NCI-H446 treated with DMSO at 0.1 percent for 48 hours (cell line): ENCODE measurements around the gene LTA4H.

ENCODE experiments used
- DNase-seq: peaks from one replicate; lab custom pipeline; 2025; lab: John Stamatoyannopoulos, UW

The LTA4H gene

DNA sequence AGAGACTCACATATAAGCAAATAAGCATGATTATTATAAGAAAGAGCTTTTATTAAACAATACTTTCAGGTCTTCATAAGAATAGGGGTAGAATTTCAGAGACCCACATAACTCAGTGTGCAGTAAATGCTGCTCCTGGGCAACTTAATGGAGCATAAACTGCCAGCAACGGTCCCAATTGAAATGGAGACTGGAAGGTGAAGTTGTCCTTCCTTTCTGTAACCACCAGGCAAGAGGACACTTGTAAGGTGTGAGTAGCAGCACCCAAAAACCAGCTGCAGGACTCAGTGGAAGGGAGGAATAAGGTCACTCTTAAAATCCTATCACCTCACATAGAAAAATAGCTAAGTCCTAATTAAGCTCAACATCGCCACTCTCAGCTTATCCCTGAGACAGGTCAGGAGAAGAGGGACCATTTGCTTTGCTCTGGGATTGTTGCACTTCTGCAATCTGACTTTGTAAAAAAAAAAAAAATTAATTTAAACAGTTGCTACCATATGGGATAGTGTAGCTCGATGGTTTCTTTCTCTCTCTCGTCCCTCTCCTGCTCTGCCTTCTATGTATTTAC lies 22.7 kb upstream of the LTA4H start:
- no peak for DNase-seq

DNA sequence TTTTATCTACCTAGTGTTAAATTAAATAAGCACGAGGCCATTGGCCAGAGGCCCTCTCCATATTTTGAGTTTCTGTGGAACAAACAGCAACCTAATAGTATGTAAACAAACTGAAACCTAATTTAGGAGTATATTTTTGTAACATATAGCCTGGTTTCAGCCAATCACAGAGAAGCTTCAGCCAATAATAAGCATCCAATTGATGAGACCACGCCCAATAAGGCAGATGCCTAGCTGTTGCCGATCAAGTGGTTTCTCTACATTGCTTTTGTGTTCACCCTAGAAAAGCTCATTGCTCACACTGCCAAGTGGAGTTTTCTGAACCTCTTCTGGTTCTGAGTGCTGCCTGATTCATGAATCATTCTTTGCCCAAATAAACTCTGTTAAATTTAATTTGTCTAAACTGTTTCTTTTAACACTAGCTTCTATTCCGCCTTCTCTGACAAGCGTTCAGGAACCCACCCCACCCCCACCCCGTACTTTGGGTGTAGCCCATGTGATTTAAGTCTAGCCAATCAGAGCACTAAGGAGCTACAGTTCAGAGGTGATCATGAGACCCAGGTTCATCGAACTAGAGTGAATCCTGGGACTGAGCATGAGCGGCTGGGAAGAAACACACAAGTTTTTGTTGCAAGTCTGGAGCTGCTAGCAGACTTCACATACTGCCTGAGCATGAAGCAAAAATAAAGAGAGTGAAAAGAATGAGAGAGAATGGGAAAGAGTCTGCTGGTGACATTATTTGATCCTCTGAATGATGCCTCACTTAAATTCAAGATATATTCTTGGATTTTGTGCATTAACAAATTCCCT lies 21.5 kb upstream of the LTA4H start:
- no peak for DNase-seq

DNA sequence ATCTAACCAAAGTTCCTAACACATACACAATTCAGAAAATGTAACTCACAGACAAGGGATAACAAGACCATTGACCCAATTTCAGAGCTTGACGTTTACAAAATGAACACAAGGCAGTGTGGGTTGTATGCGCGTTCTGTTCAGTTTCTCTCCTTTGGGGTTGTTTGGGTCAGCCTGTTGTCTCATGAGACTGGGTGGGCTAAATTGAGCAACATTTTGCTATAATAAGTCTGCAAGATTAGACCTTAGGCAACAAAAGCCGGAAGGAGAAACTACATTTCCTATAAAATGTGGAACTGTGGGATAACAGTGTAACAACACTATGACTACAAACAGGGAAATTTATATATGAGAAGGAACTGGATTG lies 18.8 kb upstream of the LTA4H start:
- no peak for DNase-seq

DNA sequence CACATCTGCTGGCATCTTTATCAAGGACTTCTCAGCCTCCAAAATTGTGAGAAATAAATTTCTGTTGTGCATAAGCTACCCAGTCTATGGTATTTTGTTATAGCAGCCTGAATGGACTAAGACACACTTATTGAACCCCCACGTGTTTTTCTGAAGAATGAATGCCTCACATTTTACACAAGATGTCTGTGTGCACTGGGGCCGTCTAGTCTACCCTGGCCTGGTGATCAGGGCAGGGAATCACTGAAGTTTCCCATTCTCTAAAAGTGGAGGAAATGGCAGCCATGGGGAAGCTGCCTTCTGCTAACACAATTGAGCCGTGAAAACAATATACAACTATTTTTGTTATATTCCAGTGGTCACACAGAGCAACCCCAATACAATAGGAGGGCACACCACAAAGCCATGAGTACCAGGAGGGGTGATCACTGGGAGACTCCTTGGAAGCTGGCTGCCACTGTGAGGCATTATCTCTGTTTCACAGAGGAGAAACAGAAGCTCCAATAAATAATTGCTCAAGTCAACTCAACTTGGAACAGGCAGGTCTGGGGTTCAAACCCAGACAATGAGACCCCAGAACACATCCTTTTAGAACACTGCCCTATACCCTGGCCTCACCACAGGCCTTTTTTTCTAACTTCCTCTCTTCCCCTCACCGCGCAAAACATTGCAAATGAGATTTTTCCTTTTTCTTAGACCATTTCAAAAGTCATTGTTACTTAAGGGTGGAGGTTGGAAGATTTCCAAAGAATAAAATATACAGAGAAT lies 18.3 kb upstream of the LTA4H start:
- no peak for DNase-seq

DNA sequence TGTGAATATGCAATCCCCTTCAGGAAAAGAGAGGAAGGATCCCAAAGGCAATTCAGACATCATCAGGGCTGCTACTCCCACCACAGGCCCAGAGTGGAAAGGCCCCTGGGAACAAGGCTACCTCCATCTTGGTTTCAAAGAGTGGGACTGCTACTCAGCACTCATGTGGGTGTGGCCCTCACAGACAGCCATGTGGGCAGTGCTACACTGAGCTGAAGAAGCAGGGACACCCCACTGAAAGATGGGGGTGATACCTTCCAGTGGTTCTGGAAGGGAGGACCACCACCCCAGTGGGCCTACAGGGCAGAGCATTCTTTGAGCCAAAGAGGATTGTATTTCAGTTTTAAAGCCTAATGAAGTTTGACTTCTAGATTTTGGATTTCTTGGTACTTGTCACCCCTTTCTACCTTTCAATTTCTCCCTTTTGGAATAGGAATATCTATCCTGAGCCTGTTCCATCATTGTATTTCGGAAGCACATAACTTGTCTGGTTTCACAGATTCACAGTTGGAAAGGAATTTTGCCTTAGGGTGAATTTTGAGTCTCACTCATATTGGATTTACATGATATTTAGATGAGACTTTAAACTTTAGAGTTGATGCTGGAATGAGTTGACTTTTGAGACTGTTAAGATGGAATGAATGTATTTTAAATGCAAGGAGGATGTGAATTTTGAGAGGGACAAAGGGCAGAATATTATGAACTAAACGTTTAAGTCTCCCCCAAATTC lies 16.5 kb upstream of the LTA4H start:
- DNase-seq = no peak

DNA sequence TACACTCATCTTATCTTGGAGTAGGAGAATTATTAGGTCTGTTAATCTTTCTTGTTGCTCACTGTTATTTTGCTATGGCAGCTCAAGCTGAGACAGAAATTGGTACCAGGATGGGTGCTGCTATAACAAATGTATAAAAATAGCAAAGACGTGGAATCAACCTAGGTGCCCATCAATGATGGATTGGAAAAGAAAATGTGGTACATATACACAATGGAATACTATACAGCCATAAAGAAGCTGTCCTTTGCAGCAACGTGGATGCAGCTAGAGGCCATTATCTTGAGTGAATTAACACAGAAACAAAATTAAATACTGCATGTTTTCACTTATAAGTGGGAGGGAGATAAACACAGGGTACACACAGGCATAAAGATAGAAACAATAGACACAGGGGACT lies 14.8 kb upstream of the LTA4H start:
- no peak for DNase-seq

DNA sequence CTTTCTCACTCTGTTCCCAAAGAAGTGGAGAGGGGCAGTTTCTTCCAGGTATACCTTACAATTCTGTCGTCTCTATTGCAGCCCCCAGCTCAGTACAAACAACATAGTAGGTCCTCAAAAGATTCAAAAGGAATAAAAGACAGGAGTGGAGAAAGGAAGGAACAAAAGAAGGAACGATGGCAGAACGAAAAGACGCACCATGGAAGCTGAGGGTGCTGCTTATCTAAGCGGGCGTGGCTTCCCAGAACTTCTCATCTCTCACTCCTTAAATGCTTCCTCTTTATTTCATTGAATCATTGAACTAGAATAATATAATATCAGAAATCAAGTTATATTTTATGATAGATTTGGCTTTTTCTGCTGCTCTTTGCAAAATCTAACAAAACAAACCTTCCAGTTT lies 13.7 kb upstream of the LTA4H start:
- no peak for DNase-seq

DNA sequence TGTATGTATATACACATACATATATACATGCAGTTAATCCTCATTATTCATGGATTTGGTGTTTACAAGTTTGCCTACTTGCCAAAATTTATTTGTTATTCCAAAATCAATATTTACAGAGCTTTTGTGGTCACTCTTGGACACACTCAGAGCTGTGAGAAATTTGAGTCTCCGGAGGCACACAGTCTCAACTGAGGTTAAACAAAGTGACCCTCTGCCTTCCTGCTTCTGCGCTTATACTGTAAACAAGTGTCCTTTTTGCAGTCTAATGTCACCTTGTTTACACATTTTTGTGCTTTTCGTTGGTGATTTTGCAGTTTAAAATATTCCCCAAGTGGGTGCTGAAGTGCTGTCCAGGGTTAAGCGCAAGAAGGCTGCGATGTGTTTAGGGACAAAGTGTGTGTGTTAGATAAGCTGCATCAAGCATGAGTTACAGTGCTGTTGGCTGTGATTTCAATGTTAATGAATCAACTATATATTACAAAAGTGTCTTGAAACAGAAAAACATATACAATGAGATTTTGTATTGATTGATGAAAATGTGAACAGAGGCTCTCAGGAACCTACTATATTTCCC lies 13.1 kb upstream of the LTA4H start:
- DNase-seq = no peak

DNA sequence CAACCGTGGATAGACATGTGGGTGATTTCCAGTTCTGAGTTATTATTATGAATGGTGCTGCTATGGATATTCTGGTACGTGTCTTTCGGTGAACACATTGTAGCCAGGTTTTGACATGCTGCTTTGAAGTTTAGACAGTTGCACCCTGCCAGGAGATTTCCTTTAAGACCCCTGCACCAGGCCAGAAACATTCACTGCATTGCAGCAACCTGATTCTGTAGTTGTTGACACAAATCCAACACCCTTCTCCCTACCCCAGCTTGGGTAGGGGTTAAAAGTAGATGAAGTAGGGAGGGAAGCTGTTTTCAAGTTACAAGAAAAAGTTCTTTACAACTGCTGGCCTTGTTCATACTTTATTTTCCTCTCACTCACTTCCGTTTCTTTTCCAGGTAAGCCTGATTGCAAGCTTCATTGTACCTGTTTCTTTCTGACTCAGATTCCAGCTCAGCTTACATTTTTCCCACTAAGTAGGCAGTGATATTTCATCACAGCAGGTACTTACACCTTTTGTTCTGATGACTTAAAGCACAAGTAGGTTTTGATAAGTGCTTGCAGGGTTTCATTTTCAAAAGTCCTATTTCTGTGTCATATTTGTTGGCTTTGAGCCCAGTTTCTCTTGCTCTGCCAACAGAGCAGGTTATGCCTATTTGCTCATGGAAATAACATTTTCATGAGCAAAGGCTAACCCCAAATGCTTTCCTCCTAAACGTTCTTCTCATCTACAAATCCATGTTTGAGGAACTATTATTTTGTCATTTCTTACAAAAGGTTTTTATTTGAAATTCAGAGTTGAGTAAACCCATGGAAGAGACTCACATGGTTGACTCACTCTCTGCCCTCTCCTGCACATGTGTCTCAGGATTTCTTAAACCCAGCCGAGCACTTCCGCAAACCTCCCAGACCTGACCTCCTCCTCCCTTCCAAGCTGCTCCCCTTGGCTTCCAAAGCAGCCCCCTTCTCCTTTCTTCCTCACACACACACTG lies 12.1 kb upstream of the LTA4H start:
- DNase-seq = peak; percentile 41

DNA sequence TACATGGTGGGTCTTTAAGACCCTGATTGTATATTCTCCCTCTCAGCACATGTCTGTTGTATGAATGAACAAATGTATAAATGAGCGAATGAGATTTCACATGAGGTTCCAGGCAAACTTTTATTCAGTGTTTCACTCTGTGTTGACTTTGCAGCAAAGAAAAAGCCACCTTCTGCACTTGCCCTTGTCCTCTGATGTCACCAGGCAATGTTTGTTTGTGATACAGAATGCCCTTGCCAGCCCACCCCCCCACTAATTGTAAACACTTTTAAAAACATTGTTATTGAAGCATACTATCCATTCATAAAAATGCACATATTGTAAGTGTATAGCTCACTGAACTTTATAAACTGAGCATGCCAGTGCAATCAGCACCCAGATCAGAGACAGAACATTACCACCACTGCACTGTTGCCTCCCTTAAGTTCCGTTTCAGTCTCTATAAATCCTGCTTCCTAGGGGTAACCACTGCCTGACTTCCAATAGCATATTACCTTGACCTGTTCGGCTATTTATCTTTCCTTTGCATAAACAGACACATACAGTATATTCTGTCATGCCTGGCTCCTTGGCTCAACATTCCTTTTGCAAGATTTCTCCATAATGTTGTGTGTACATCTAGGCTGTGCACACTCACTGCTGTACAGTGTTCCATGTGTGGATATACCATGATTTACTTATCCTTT lies 11.3 kb upstream of the LTA4H start:
- DNase-seq = no peak

DNA sequence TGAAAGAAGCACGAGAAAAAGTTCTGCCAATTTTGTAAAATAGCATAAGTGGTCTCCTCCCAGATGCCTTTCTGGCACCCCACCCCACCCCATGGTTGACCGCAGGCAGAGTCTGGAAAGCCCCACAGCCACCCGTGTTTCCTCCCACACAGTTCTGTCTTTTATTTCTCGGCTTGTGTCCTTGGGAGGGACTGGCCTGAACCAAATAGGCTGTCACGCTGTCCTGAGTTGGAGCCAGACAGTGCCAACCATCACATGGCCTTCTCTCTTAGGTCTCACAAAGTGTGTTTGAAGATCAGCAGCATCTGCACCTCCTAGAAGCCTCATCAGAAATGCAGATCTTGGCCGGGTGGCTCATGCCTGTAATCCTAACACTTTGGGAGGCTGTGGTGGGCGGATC lies 10.2 kb upstream of the LTA4H start:
- no peak for DNase-seq

DNA sequence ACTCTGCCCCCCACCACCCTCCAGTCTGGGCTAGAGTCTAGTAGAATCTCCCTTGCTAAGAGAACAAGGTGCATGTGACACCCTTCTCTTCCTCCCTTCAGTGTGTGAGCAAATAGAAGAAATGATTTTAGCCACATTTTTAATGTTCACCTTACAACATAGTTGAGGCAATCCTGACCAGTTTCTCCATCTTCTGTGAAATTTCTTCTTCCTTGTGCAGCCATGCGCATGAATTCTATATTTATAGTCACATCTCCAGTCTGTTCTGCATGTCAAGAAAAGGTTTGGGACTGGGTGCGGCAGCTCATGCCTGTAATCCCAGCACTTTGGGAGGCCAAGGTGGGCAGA lies 9.5 kb upstream of the LTA4H start:
- DNase-seq = no peak

DNA sequence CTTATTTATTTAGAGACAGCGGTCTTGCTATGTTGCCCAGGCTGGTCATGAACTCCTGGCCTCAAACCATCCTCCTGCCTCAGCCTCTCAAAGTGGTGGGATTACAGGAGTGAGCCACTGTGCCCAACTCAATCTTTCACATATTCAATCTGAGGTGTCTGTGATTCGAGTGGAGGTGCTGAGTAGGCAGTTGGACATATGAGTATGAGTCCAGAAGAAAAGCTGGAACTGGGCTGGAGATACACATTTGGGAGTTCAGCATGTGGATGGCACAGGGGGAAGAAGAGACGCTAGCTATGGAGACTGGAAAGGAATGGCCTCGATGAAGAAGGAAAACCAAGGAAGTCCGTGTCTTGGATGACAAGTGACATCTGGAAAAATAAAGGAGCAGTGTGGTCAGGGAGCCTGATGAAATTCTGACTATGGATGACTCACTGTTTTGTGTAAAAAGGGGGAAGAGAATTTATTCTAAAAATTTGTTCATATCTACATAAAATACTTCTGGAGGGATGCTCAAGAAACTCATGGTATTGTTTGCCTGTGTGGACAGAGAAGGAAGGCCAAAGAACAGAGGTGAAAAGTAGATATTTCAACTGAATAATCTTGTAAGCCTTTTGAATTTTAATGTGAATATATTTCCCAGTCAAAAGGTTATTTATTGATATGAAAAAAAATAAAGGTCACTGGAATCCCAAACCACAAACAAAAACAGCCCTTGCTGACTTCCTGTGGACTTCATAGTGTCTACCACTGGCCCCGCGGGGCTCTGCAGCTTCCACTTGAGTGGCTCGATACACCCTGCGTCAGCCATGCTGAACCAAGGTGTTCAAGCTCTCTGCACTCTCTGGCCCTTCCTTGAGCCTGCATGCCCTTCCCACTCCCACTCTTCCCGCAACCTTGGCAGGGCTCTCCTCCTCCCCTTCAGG lies 8.9 kb upstream of the LTA4H start:
- no peak for DNase-seq

DNA sequence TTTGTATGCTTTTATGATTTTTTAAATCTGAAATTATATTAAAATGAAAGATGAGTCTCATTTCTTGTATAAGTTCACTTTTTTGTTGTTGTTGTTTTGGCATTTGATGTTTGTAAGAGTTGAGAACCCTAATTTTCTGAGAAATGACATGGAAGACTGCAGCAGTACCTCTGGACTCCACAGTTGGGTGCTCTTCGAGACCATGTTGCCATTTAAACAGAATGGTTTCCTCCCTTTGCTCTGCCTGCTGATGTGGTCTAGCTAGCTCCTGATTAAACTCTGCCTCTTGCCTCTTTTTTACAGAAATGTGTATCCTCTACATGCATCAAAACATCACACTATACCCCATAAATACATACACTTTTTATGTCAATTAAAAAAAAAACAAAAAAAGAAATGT lies 5.8 kb upstream of the LTA4H start:
- no peak for DNase-seq

DNA sequence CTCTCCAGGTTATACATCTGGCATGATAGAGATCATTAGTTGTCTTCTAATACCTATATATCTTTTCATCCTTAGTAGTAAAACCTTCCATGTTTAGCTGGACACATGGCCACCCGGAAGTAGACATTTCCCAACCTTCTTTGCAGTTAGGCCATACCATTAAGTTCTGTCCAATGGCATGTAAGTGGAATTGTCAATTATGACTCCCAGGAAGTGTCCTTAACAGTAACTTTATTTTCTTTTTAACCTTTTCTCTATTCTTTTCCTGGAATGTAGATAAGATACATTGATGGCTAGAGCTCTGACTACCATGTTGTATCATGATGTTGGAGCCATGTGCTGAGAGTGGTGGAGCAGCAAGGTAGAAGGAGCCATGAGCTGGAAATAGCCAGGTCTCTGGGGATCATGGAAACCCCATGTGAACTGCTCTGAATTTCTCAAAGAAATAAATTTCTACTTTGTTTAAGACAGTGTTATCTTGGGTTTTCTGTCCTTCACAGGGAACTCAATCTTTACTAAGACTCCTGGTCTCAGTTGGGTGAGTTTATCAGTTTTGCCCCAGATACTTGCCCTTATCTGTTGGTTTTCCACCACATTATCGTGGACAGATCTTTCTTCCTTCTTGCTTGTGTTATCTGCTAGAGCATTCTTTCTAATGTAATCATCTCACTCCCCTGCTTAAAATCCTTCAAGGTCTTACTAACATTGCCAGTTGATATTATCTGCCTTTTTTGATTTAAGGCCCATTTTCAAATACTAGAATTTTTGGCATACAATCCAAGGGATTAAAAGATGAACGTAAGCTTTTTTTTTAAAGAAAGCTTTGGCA lies 5.1 kb upstream of the LTA4H start:
- no peak for DNase-seq

DNA sequence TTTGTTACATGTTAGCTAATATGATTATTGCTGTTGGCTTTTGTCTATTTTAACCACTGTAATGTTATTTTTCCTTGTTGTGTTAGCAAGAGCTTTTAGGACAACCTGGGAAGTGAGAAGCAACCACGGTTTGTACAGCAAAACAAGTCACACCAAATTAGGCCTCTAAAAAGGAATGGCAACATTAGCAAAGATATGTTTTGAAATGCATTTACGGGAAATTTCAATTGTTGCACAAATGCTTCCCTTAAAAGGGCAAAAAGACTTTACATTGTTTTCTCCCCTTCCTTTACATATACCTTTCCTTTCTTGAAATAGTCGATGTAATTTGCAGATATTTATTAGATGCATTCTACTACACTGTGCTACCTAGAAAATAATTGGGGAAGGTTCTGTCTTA lies 4.1 kb upstream of the LTA4H start:
- no peak for DNase-seq

DNA sequence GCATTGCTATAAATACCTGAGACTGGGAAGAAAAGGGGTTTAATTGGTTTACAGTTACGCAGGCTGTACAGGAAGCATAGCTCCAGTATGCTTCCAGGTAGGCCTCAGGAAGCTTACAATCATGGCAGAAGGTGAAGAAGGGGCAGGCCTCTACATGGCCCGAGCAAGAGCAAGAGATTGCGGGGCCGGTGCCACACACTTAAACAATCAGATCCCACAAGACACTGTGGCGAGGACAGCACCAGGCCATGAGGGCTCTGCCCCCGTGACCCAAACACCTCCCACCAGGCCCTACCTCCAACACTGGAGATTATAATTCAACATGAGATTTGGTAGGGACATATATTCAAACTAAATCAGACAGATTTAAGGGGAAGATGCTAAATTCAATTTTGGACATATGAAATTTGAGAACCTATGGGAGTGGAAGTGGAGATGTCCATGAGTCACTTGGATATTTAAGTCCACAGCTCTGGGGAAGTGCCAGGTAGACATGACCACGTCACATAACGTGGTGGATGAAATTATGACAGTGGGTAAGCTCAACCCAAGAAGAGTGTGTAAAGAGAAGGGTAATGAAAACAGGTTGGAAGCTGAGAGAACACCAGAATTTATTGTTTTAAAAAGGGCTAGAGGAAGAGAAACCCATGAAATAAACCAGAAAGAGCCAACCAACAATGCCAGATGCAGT lies 1.5 kb upstream of the LTA4H start:
- DNase-seq = no peak
